ENCODE results near the gene MAN1A1.

GRCh38 chr6:119172824-119173223, 176.7 kb downstream of the MAN1A1 start:
- TF ChIP-seq CTCF (conservative IDR thresholded peaks at IDR 0.05; ENCODE audit: low read depth, low read length) (no peak), EZH2 (IDR thresholded peaks at IDR 0.05; ENCODE audit: borderline replicate concordance, low read depth, low read length, poor library complexity, severe bottlenecking) (no peak)

All from A673 (cell line).